Measurements from ENCODE around the gene AIG1.
"Not testable (repeated sequence)": the region's sequence is repeated elsewhere in the genome, so short reads cannot be mapped to it uniquely, and the experiment has no call there.

Gene AIG1

DNA sequence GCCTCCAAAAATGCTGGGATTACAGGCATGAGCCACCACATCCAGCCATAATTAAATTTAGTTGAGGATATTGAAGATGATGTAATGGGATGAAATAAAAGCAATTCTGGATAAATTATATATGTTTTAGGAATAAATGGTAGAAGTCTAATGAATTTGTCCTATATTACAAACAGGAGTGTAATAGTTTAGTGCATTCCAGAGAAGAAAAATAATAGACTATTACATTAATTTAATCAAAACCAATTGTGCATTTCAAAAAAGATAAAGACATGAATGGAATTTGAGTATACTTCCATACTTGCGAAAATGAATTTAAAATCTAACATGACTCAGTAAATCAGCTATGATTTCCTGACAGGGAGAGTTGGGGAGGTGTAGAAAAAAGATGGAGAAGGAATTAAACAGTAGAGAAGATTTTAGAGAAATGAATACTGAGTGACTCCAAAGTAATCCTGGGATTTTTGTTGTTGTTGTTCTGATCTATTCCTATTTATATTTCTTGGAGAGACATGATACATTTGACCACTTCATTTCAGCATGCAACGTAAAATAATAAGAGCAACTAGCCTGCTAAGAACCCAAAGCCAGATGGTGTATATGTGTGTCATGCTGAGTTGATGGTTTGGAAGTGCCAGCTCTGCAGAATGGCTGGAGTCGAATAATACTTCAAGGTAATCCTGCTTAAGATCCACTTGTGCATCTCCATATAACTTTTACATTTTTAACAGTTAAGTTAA lies 67.4 kb downstream of the AIG1 start:
- ATAC-seq (replicated peaks) (no peak), DNase-seq (no peak)
- H3K4me3 Mint-ChIP-seq, result no peak overlapping the region
- H3K9me3 Mint-ChIP-seq, result peaks cover 0 to 9% of the 10 kb centered on the region in 2 donors
- peaks cover 9% of the 10 kb centered on the region for H3K36me3 Mint-ChIP-seq (ENCODE audit: insufficient read depth)
- H3K27ac Mint-ChIP-seq, result no peak overlapping the region
- H3K27me3 Mint-ChIP-seq, result no peaks in the 10 kb centered on the region
- H3K4me1 Mint-ChIP-seq (ENCODE audit: low read depth in 2 of 2), result peaks cover 3 to 8% of the 10 kb centered on the region in 2 donors

DNA sequence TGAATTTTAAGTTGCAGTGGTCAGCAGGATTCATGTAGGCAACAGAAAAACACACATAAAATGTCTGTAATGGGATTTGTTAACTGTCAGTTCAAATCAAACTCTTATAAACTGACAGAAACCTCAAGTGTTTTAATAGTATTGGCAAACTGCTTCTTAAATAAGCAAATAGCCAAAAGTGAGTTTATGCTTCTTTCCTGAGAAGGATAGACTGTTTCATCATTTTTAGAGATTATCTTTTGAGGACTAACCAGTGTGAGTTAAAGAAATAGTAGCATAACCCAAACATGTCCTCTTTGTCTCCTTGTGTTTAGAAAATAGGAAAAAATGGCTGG lies 68.0 kb downstream of the AIG1 start:
- peaks cover 3 to 8% of the 10 kb centered on the region in 2 donors for H3K4me1 Mint-ChIP-seq (ENCODE audit: low read depth in 2 of 2)
- H3K27ac Mint-ChIP-seq, result peak overlapping the region in 1 of 2 donors; percentile 41
- H3K4me3 Mint-ChIP-seq, result no peak overlapping the region
- no peak for DNase-seq
- ATAC-seq (replicated peaks), result no peak
- peaks cover 9% of the 10 kb centered on the region for H3K36me3 Mint-ChIP-seq (ENCODE audit: insufficient read depth)
- H3K9me3 Mint-ChIP-seq, result peaks cover 0 to 9% of the 10 kb centered on the region in 2 donors
- H3K27me3 Mint-ChIP-seq, result no peaks in the 10 kb centered on the region

DNA sequence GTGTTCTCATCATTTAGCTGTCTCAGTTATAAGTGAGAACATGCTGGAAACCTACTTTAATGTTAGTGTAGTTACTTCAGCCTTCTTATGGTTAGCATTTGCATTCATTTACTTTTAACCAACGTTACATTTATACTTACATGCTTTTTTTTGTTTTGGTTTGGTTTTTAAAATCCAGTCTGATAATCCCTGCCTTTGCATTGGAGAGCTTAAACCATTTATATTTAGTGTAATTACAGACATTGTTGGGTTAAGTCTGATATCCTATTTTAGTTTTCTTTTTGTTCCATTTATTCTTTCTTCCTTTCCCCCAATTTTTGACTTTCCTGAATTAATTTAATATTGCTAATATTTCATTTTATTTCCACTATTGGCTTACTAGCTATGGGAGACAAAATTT lies 70.2 kb downstream of the AIG1 start:
- H3K36me3 Mint-ChIP-seq (ENCODE audit: insufficient read depth), result peaks cover 9% of the 10 kb centered on the region
- H3K27me3 Mint-ChIP-seq, result no peaks in the 10 kb centered on the region
- no peak for DNase-seq
- peaks cover 0 to 9% of the 10 kb centered on the region in 2 donors for H3K9me3 Mint-ChIP-seq
- no peak overlapping the region for H3K4me3 Mint-ChIP-seq
- H3K27ac Mint-ChIP-seq, result no peak overlapping the region
- H3K4me1 Mint-ChIP-seq (ENCODE audit: low read depth in 2 of 2), result peaks cover 3 to 7% of the 10 kb centered on the region in 2 donors
- no peak for ATAC-seq (replicated peaks)

DNA sequence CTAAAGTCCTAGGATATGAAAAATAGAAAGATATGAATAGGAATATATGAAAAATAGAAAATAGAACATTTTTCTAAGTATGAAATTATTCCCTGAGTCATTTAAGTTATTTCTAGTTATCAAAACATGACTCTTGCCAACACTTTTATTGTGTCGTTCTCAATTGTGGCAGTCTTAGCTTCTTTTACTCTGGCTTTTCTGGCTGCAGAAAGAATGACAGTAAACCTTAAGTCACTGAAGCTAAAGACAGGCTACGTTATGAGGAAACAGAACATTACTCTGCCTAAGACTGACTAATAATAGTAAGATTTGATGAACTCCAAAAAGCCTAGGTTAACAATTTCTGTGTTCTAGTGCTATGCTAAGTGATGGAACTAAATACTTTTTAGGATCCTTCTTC lies 74.6 kb downstream of the AIG1 start:
- no peak for ATAC-seq (replicated peaks)
- H3K9me3 Mint-ChIP-seq, result peaks cover 0 to 9% of the 10 kb centered on the region in 2 donors
- H3K27me3 Mint-ChIP-seq, result no peaks in the 10 kb centered on the region
- peaks cover 6 to 7% of the 10 kb centered on the region in 2 donors for H3K4me1 Mint-ChIP-seq (ENCODE audit: low read depth in 2 of 2)
- H3K4me3 Mint-ChIP-seq, result no peak overlapping the region
- H3K27ac Mint-ChIP-seq, result no peak overlapping the region
- no peak for DNase-seq
- peaks cover 4% of the 10 kb centered on the region for H3K36me3 Mint-ChIP-seq (ENCODE audit: insufficient read depth)

DNA sequence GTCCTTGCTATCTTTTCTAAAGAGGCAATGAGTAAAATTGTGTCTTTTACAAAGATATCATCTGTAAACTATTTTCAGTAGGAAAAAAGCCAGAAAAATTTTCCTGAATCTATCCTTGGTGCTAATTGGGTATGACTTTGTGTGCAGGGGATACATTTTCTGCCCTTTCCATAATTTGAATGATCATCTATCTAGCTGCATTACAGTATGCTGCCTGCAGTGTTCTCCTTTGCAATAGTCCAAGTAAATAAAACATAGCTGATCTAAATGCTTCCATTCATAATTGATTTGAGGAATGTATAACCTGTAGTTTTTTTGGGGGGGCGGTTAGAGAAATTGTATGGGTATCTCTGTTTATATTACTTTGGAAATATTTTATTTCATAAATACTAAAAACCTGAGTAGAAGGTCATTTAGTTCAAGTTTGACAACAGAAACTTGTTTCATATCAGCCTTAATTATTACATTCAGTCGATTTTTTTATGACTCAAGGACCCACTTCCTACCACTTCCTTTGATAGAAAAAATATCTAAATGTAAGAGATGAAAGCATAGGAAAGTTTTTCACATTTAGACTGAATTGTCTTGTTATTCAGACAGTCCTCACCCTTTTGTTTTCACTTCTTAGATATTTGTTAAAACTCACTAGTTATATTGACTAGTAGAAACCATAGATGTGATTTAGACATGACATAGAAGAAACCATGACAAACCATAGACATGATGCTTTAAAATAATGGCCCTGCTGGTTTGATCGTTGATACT lies 75.3 kb downstream of the AIG1 start:
- H3K4me3 Mint-ChIP-seq, result no peak overlapping the region
- H3K9me3 Mint-ChIP-seq, result peaks cover 0 to 7% of the 10 kb centered on the region in 2 donors
- peaks cover 6 to 7% of the 10 kb centered on the region in 2 donors for H3K4me1 Mint-ChIP-seq (ENCODE audit: low read depth in 2 of 2)
- ATAC-seq (replicated peaks), result no peak
- DNase-seq, result no peak
- no peaks in the 10 kb centered on the region for H3K27me3 Mint-ChIP-seq
- no peak overlapping the region for H3K27ac Mint-ChIP-seq
- peaks cover 5% of the 10 kb centered on the region for H3K36me3 Mint-ChIP-seq (ENCODE audit: insufficient read depth)

DNA sequence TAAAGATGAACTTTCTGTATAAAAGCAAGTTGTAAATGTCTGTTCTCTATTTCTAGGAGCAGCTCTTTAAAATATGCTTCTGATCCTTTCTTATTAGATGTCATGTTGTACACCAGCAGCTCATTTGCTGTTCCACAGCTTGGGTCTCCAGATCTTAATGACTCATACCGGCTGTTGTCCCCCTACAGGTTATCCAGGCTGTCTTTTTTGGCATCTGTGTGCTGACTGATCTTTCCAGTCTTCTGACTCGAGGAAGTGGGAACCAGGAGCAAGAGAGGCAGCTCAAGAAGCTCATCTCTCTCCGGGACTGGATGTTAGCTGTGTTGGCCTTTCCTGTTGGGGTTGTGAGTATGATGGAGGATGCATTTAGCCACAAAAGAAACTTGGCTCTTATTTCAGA lies 76.0 kb downstream of the AIG1 start:
- no peaks in the 10 kb centered on the region for H3K9me3 Mint-ChIP-seq
- peaks cover 6 to 7% of the 10 kb centered on the region in 2 donors for H3K4me1 Mint-ChIP-seq (ENCODE audit: low read depth in 2 of 2)
- no peak overlapping the region for H3K27ac Mint-ChIP-seq
- H3K4me3 Mint-ChIP-seq, result no peak overlapping the region
- H3K27me3 Mint-ChIP-seq, result no peaks in the 10 kb centered on the region
- DNase-seq (no peak), ATAC-seq (replicated peaks) (no peak)
- H3K36me3 Mint-ChIP-seq (ENCODE audit: insufficient read depth), result peaks cover 5% of the 10 kb centered on the region

DNA sequence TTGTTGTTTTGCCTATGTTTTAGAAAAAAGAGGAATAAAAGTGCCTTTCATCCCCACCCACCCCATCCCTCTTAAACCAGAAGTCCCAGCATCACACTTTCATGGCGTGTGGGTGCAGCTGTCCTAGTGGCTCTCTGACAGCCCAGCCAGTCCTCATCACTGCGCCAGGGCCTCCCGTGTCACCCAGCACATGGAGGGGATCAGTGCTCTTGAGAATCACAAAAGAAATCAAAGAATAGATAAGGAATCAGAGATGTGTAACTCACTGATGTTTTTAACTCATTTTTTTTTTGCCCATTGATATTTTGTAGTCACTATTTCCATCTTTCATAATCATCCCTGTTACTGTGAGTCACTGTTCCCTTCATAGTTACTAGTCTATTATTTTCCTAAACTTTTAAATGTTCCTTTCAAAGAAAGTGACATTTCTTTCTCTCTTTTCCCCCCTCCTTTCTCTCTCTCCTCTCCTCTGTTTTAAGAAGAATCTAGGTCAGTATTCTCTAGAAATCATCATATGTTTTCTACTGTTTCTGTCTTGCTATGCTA lies 78.6 kb downstream of the AIG1 start:
- no peak overlapping the region for H3K4me3 Mint-ChIP-seq
- peaks cover 3% of the 10 kb centered on the region for H3K36me3 Mint-ChIP-seq (ENCODE audit: insufficient read depth)
- no peaks in the 10 kb centered on the region for H3K9me3 Mint-ChIP-seq
- no peak overlapping the region for H3K27ac Mint-ChIP-seq
- H3K27me3 Mint-ChIP-seq, result no peaks in the 10 kb centered on the region
- H3K4me1 Mint-ChIP-seq (ENCODE audit: low read depth in 2 of 2), result peaks cover 6 to 7% of the 10 kb centered on the region in 2 donors
- ATAC-seq (replicated peaks) (no peak), DNase-seq (no peak)

DNA sequence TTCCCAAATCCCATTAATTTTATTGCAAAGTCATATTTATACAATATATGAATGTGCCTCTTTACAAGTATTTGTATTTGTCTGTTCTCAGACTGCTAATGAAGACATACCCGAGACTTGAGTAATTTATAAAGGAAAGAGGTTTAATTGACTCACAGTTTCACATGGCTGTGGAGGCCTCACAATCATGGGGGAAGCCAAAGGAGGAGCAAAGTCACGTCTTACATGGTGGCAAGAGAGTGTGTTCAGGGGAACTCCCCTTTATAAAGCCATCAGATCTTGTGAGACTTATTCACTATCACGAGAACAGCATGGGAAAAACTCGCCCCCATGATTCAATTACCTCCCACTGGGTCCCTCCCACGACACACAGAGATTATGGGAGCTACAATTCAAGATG lies 79.2 kb downstream of the AIG1 start:
- H3K9me3 Mint-ChIP-seq; H3K4me1 Mint-ChIP-seq (ENCODE audit: low read depth in 2 of 2); H3K27ac Mint-ChIP-seq; H3K27me3 Mint-ChIP-seq; H3K4me3 Mint-ChIP-seq; DNase-seq; ATAC-seq (replicated peaks); H3K36me3 Mint-ChIP-seq (ENCODE audit: insufficient read depth): not testable (repeated sequence)

DNA sequence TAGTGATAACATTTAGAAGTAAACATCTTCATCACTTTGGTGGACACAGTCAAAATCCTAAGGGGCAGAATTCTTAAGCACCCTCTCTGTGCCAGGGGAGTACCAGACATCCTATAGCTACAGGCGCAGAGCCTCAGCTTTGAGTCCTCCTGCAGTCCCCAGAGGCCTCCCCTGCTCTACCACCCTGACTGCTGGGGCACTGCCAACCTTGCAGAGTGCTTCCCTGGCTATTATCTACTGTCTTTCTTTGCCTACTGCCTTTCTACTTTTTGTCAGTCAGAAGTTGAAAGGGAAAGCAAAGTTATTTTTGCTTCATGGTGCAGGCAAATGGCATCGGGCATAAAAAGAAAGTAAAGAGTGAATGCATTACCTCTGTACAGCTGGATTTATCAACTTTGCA lies 80.1 kb downstream of the AIG1 start:
- no peak overlapping the region for H3K4me3 Mint-ChIP-seq
- peaks cover 6 to 7% of the 10 kb centered on the region in 2 donors for H3K4me1 Mint-ChIP-seq (ENCODE audit: low read depth in 2 of 2)
- no peaks in the 10 kb centered on the region for H3K27me3 Mint-ChIP-seq
- no peak for ATAC-seq (replicated peaks)
- peaks cover 3% of the 10 kb centered on the region for H3K36me3 Mint-ChIP-seq (ENCODE audit: insufficient read depth)
- DNase-seq, result no peak
- no peaks in the 10 kb centered on the region for H3K9me3 Mint-ChIP-seq
- no peak overlapping the region for H3K27ac Mint-ChIP-seq

DNA sequence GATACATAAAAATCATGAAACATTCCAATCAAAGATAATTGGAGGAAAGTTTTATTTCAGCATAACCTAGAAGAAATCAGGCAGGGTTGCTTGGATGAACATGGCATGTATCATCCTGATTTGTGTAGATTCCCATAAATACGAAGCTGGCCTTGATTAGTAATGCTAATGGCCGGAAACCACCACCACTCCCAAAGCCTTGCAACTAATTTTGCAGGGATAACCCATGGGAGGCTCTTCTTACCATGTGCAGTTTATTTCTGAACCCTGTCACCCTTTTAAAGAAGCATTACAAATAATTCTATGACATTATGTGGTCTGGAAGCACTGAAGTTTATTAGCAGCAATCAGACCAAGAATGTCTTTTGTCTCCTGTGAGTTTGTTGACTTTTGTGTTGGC lies 80.8 kb downstream of the AIG1 start:
- H3K4me3 Mint-ChIP-seq, result no peak overlapping the region
- no peaks in the 10 kb centered on the region for H3K9me3 Mint-ChIP-seq
- H3K27ac Mint-ChIP-seq, result no peak overlapping the region
- H3K36me3 Mint-ChIP-seq (ENCODE audit: insufficient read depth), result peaks cover 3% of the 10 kb centered on the region
- no peak for ATAC-seq (replicated peaks)
- H3K27me3 Mint-ChIP-seq, result no peaks in the 10 kb centered on the region
- H3K4me1 Mint-ChIP-seq (ENCODE audit: low read depth in 2 of 2), result peaks cover 3 to 4% of the 10 kb centered on the region in 2 donors
- DNase-seq, result no peak

DNA sequence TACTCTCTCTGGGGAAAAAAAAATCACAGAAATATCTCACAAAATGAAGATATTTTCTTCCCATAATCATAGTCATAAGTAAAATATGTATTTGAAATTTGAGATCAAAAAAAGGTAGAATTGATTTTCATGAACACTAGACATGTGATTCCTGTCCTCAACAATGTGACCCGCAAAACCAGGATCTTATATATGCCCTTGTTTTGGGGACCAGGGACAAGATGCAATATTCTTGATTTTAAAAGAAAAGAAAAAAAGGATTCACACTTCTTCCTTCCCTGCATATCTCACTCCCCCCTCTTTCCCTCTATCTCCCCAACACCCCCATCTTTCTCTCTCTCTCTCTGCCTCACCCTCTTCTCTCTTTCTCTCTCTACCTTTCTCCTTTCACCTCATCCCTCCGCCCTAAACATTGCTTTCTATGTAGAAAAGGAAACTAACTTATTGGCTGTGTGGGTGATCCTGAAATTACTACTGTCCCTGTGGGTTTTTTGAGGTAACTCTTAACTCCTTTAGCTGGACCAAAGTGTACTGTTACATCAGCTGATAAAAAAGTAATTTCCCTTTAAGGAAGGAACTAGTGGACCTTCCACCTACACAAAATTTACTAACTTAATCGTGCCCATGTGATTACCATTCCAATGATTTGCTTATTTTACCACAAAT lies 85.6 kb downstream of the AIG1 start:
- no peaks in the 10 kb centered on the region for H3K9me3 Mint-ChIP-seq
- H3K4me1 Mint-ChIP-seq (ENCODE audit: low read depth in 2 of 2), result no peaks in the 10 kb centered on the region
- no peak overlapping the region for H3K27ac Mint-ChIP-seq
- H3K27me3 Mint-ChIP-seq, result no peaks in the 10 kb centered on the region
- no peak overlapping the region for H3K4me3 Mint-ChIP-seq
- H3K36me3 Mint-ChIP-seq (ENCODE audit: insufficient read depth), result no peaks in the 10 kb centered on the region
- DNase-seq (no peak), ATAC-seq (replicated peaks) (no peak)

DNA sequence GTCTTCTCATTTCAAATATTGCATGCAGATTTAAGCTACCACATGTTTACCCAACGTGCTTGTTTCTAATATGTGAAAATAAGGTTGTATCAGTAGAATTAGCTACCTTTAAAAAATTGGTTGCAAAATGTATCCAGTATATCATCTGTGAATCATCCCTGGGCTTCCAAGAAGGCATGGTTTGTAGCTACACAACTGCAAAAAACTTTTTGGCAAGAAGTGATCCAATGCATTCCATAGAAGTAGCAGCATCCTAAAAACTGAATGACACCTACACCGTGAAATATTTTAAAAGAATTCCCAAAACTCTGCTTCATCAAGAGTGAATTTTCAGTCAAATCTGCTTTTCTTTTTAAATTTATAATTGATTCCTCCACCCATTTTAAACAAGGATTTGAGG lies 89.1 kb downstream of the AIG1 start:
- H3K4me1 Mint-ChIP-seq (ENCODE audit: low read depth in 2 of 2), result peaks cover 0 to 2% of the 10 kb centered on the region in 2 donors
- DNase-seq (no peak), ATAC-seq (replicated peaks) (no peak)
- H3K4me3 Mint-ChIP-seq, result no peak overlapping the region
- H3K36me3 Mint-ChIP-seq (ENCODE audit: insufficient read depth), result peaks cover 3% of the 10 kb centered on the region
- H3K9me3 Mint-ChIP-seq, result no peaks in the 10 kb centered on the region
- H3K27me3 Mint-ChIP-seq, result no peaks in the 10 kb centered on the region
- no peak overlapping the region for H3K27ac Mint-ChIP-seq

DNA sequence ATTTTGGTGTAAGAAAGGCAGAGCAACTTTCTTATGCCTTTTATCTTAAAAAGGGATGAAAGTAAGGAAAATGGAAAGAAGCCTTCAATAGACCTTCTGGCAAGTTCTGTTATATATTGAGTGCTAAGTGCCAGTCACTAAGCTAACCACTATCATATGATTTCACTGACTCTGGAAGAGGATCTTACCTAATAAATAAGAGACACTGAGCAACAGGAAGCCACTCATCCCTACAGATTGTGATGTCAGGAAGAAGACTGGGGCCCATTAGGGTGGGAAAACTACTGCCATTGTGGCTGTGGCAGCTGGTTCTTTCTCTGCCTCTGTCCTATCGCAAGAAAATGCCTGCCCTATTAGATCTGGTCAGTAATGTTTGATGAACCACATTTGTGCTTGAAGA lies 89.6 kb downstream of the AIG1 start:
- H3K27ac Mint-ChIP-seq, result no peak overlapping the region
- DNase-seq, result no peak
- peaks cover 0 to 2% of the 10 kb centered on the region in 2 donors for H3K4me1 Mint-ChIP-seq (ENCODE audit: low read depth in 2 of 2)
- no peak overlapping the region for H3K4me3 Mint-ChIP-seq
- ATAC-seq (replicated peaks), result no peak
- H3K36me3 Mint-ChIP-seq (ENCODE audit: insufficient read depth), result peaks cover 3% of the 10 kb centered on the region
- H3K9me3 Mint-ChIP-seq, result no peaks in the 10 kb centered on the region
- H3K27me3 Mint-ChIP-seq, result no peaks in the 10 kb centered on the region

All from effector memory CD8-positive, alpha-beta T cell (primary cell).